ENCODE results near the gene GPR31.

The GPR31 gene

DNA sequence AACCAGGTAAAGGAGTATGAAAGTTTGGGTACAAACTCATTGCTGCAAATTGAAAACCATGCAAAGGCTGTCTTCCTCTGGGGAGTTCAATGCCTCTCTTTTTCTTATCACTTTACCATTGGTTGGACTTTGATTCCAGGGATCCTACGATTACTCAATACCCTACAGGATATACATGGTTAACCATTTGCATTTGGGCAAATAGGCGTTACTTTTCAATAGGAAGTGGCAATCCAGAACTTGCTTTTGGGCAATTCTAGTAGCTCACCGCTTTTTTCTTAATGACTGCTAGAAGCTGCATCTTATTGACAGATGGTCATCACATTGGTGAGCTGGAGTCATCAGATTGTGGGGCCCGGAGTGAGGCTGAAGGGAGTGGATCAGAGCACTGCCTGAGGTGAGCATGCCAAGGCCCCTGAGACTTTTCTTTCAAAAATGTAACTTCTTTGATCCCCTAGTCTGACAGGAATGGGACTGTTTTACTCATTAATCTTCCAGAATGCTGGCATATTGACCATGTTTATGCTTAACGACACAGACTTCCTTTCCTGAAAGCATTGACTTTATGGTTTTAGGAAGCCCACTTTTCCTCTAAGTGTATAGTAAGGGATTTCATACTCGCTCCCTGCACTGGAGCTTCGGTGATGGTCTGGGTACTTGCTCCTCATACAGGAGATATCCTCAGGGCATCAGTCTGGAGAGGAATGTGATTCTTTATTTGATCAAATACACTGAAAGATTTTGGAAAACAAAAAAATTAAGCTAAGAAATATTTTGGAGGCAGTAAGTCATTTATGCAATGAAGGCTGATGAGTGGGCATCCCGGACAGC lies 34.7 kb downstream of the GPR31 start, which contains the start of gene CCR6:
CCR6 (plus strand) TSS at position 270 of the 831 bp plus-strand sequence. CDS start 13,039 bp downstream, outside the sequence.
- H3K4me3 ChIP-seq (ENCODE audit: low read depth, low read length): no peak within 1 kb of the TSS
- TF ChIP-seq POLR2A (IDR thresholded peaks at IDR 0.05; ENCODE audit: extremely low read depth, insufficient read length): no peak
- no peak for DNase-seq (ENCODE audit: low read depth)

DNA sequence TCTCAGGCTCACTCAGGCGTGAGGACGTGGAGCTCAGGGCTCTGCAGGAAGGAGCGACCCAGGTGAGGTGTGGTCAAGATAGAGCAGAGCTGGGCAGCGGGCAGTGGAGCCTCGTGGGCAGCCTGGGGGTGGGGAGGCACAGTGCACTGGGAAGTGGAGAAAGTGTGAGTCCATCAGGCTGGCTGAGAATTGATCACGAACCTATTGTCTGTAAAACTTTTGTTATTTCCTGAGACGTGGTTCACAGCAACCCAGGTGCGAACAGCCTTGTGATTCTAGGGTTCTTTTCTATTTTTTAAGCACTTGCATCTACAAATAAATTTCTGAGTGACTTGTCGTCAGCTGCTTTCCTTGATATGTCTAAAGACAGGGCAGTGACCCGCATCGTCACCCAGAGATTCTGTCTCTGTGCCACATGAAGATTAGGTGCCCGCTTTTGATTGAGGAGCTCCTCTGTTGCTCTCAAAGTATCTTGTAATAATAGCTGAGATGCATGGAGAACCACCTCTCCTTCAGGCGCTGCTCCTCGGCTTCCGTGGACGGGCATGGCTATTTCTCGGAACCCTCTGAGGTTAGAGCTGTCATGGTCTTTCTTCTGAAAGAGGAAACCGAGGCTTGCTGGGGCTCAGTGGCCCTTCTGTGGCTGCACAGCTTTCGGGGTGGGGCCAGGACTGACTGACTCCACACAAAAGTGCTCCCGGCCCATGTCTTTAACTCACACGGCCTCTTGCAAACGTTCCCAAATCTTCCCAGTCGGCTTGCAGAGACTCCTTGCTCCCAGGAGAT lies 35.5 kb downstream of the GPR31 start:
- TF ChIP-seq, protein P1, sequence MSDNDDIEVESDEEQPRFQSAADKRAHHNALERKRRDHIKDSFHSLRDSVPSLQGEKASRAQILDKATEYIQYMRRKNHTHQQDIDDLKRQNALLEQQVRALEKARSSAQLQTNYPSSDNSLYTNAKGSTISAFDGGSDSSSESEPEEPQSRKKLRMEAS (IDR thresholded peaks at IDR 0.05; ENCODE audit: low read depth, low read length): no peak
- TF ChIP-seq, protein P2, sequence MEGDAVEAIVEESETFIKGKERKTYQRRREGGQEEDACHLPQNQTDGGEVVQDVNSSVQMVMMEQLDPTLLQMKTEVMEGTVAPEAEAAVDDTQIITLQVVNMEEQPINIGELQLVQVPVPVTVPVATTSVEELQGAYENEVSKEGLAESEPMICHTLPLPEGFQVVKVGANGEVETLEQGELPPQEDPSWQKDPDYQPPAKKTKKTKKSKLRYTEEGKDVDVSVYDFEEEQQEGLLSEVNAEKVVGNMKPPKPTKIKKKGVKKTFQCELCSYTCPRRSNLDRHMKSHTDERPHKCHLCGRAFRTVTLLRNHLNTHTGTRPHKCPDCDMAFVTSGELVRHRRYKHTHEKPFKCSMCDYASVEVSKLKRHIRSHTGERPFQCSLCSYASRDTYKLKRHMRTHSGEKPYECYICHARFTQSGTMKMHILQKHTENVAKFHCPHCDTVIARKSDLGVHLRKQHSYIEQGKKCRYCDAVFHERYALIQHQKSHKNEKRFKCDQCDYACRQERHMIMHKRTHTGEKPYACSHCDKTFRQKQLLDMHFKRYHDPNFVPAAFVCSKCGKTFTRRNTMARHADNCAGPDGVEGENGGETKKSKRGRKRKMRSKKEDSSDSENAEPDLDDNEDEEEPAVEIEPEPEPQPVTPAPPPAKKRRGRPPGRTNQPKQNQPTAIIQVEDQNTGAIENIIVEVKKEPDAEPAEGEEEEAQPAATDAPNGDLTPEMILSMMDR (IDR thresholded peaks at IDR 0.05; ENCODE audit: low read depth, low read length): no peak
- TF ChIP-seq MYC (IDR thresholded peaks at IDR 0.05; ENCODE audit: low read depth, low read length) (no peak), POLR2A (IDR thresholded peaks at IDR 0.05; ENCODE audit: extremely low read depth, insufficient read length) (no peak)
- DNase-seq (ENCODE audit: low read depth): no peak
- no peak overlapping the region for H3K4me3 ChIP-seq (ENCODE audit: low read depth, low read length)

DNA sequence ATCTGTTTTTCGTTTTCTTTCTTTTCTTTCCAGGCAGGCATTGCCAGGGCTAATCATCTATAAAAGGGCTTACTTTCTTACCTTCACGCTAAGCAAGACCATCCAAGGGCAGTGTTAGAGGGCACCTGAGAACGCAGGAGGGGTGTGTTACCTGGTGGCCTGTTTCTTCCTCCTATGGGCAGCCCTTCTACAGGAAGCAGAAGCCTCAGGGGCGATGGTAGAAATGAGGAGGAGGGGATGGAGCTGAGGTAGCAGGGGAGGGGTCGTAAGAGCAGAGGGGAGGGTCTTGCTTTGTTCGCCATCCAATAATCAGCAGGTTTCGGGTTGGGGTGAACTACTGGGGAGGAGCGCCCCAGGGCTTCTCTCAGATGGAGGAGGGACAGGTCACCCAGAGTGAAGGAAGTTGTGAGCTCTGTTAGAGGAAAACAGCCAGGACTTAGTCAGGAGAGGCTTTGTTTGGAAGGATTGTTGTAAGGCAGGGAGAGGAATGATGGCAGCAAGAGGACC lies 36.4 kb downstream of the GPR31 start:
- no peak for DNase-seq (ENCODE audit: low read depth)
- no peak overlapping the region for H3K4me3 ChIP-seq (ENCODE audit: low read depth, low read length)

DNA sequence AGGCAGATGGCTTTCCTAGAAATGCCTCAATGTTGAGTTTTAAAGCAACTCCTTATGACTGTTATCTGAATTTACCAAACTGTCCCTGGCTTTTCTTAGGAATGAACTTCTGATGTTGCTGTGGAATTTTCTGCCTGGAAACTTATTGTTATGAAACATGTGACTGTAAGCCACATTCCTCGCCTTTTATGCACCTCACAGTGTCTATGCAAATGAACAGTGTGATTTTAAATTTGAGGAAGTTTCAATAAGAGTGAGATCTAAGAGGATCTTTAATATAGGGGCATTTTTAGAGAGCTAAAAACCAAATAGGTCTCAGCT lies 37.2 kb downstream of the GPR31 start:
- TF ChIP-seq MYC (IDR thresholded peaks at IDR 0.05; ENCODE audit: low read depth, low read length) (no peak), POLR2A (IDR thresholded peaks at IDR 0.05; ENCODE audit: extremely low read depth, insufficient read length) (no peak)
- TF ChIP-seq, protein P1 (IDR thresholded peaks at IDR 0.05; ENCODE audit: low read depth, low read length): no peak
- TF ChIP-seq, protein P2 (IDR thresholded peaks at IDR 0.05; ENCODE audit: low read depth, low read length): no peak
- DNase-seq (ENCODE audit: low read depth): no peak
- no peak overlapping the region for H3K4me3 ChIP-seq (ENCODE audit: low read depth, low read length)

More for the DNA sequence above, 36.4 kb downstream of the GPR31 start:
- TF ChIP-seq, protein P2 (IDR thresholded peaks at IDR 0.05; ENCODE audit: low read depth, low read length): no peak

DNA sequence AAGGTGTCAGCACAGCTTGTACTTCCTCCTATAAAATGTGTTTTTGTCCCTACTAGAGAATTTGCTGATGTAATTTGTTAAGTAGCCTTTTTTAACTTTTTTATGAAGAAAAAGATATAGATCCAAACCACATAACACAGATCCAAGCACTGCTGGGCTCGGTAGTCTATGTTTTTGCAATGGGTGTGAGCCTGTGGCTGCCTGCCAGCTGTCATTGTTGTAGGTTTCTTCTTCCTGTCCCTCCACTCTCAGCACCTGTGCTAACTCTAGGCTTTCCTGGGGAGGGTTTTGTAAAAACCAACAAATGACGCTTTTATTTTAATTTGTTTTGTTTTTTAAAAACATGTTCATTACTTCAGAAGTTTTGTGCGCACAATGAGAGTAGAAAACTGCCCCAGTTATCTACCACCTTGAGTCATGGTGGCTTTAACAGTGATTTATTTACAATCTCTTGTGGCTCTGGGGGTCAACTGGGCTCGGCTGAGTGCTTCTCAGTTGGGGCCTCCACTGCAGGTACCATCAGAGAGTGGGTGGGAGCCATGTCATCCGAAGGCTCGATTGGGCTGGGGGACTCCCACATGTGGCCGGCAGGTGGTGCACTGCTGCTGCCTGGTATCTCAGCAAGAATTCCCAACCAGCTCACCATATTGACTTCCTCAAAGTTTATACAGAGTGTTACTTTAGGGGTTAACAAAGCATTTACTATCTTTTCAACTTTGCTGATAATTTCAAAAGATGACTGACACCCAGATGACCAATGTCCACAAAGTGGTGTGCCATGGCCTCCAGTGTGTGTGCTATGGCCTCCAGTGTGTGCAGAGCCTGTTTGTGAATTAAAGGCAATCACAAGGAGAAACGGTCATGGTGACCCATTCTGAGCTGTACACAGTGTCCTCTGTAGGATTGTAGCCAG lies 37.9 kb downstream of the GPR31 start:
- TF ChIP-seq, protein P2 (IDR thresholded peaks at IDR 0.05; ENCODE audit: low read depth, low read length): peak; percentile 62
- TF ChIP-seq MYC (IDR thresholded peaks at IDR 0.05; ENCODE audit: low read depth, low read length) (no peak), POLR2A (IDR thresholded peaks at IDR 0.05; ENCODE audit: extremely low read depth, insufficient read length) (no peak)
- TF ChIP-seq, protein P1 (IDR thresholded peaks at IDR 0.05; ENCODE audit: low read depth, low read length): no peak
- no peak overlapping the region for H3K4me3 ChIP-seq (ENCODE audit: low read depth, low read length)
- DNase-seq (ENCODE audit: low read depth): peak; percentile 43

Data from NB4 (cell line).